ENCODE data around the gene LRRC55. TPM values are rescaled to one million over a fixed set of nuclear protein-coding genes. Genes with fewer than 3 reads are reported as not detected.
A peak's percentile ranks its signal among the peaks of the same experiment; 100 is the strongest.

LRRC55 gene
- total and polyA plus RNA-seq, 9 of the 15 experiments (the other 6 are each of a cell fraction or from before 2014, with no cell fraction given): not detected

GRCh38 chr11:57217053-57217452 is 35.3 kb downstream of the LRRC55 start:
- TF ChIP-seq NCOA1 (IDR thresholded peaks at IDR 0.05; ENCODE audit: low read depth) (no peak), ZNF23 (CRISPR knock-in tag; IDR thresholded peaks at IDR 0.05) (no peak), REST (IDR thresholded peaks at IDR 0.05; ENCODE audit: borderline replicate concordance) (peak; percentile 13; the same call in 1 of the 2 replicates), REST (CRISPR knock-in tag; IDR thresholded peaks at IDR 0.05; ENCODE audit: low read depth) (no peak), ZNF444 (CRISPR knock-in tag; IDR thresholded peaks at IDR 0.05) (no peak), FOXJ3 (CRISPR knock-in tag; IDR thresholded peaks at IDR 0.05) (no peak), ZNF263 (CRISPR knock-in tag; IDR thresholded peaks at IDR 0.05; ENCODE audit: borderline replicate concordance) (peak; percentile 59; the same call in 1 of the 2 replicates), MIER1 (IDR thresholded peaks at IDR 0.05; ENCODE audit: low read depth) (no peak), ILK (tag; IDR thresholded peaks at IDR 0.05; ENCODE audit: borderline replicate concordance, low read depth) (no peak), NFRKB (IDR thresholded peaks at IDR 0.05; ENCODE audit: low read depth) (no peak), RBM25 (IDR thresholded peaks at IDR 0.05; ENCODE audit: low read depth, low read length, severe bottlenecking) (no peak), TEAD2 (tag; IDR thresholded peaks at IDR 0.05) (no peak), SMAD3 (CRISPR knock-in tag; conservative IDR thresholded peaks at IDR 0.05) (no peak), RAD51 (IDR thresholded peaks at IDR 0.05; ENCODE audit: borderline replicate concordance, low read depth) (no peak), ZNF121 (CRISPR knock-in tag; conservative IDR thresholded peaks at IDR 0.05) (no peak)
- TF ChIP-seq, protein P1, sequence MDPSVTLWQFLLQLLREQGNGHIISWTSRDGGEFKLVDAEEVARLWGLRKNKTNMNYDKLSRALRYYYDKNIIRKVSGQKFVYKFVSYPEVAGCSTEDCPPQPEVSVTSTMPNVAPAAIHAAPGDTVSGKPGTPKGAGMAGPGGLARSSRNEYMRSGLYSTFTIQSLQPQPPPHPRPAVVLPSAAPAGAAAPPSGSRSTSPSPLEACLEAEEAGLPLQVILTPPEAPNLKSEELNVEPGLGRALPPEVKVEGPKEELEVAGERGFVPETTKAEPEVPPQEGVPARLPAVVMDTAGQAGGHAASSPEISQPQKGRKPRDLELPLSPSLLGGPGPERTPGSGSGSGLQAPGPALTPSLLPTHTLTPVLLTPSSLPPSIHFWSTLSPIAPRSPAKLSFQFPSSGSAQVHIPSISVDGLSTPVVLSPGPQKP (CRISPR knock-in tag; IDR thresholded peaks at IDR 0.05): no peak
- Histone ChIP-seq H4K20me1 (replicated peaks; ENCODE audit: control insufficient read depth, insufficient read depth, low read length) (no peaks in the 10 kb centered on the region), H3K4me1 (replicated peaks in 1 of 2; ENCODE audit: control insufficient read depth in 2 of 2, insufficient read depth in 2 of 2, low read length in 2 of 2) (0 out of 5 replicates have a peak, but pooled peaks cover 0 to 3% of the 10 kb centered on the region in 2 experiments), H3K9me1 (ENCODE audit: control insufficient read depth, insufficient read depth, low read length) (no peaks in the 10 kb centered on the region), H3K9ac (ENCODE audit: insufficient read depth in 1 of 2, low read depth in 2 of 2, low read length in 2 of 2) (no peak overlapping the region), H3K27ac (ENCODE audit: extremely low read depth, low read depth, low read length) (no peak overlapping the region), H3K4me2 (ENCODE audit: insufficient read depth, low read length) (no peak overlapping the region), H3K27me3 (ENCODE audit: control insufficient read depth in 2 of 2, insufficient read depth in 2 of 2, low read length in 2 of 2) (peaks cover 5 to 8% of the 10 kb centered on the region in 2 experiments; a peak in 2 of 5 replicates), H3K9me3 (replicated peaks; ENCODE audit: control insufficient read depth, insufficient read depth, low read depth, low read length) (no peaks in the 10 kb centered on the region), H3K4me3 (no peak overlapping the region), H3K36me3 (ENCODE audit: control insufficient read depth, insufficient read depth, low read length) (no peaks in the 10 kb centered on the region), H2AFZ (ENCODE audit: low read depth, low read length) (no peak overlapping the region), H3K79me2 (ENCODE audit: control insufficient read depth, insufficient read depth, low read length) (no peaks in the 10 kb centered on the region)
- DNase-seq (ENCODE audit: extremely low read depth in 1 of 4, low spot score in 3 of 4) (no peak), ATAC-seq (no peak), FAIRE-seq (no peak)
- ChIA-PET CTCF (ENCODE audit: low intra/inter-chr PET ratio) (no interaction called here), POLR2A (no interaction called here)
- WGBS (ENCODE audit: insufficient coverage, low coverage, missing lambda C conversion rate): 11% methylated on average over 4 of the region's 4 CpGs
- no TSS peak for BruUV-seq (replicated peaks)
- intact Hi-C loops (cut with micrococcal nuclease) (no loop called here), in situ Hi-C loops (cut with MboI) (no loop called here)
